Lung (tissue), 12 donors: Measurements from ENCODE around the gene CYP26A1. TPM values are rescaled to one million over a fixed set of nuclear protein-coding genes. Genes with fewer than 3 reads are reported as not detected.

Experiments used
- ATAC-seq: fragments of 200-7000 bp; cut with Tn5 transposase; one replicate; pipeline ENCODE4 v1.9.1; 2020; ENCODE audit warnings: moderate number of reproducible peaks; ENCODE audit not compliant: insufficient read depth, low FRiP score
- DNase-seq, 3 donors: peaks; one replicate each; pipeline ENCODE4 v3.0.0-alpha.2; 2013 to 2017
- H3K27ac ChIP-seq, 2 donors: one replicate each; pipeline ENCODE4 v1.5.1; 2013; ENCODE audit warnings: mild to moderate bottlenecking in 2 of 2, moderate library complexity in 2 of 2, control low read depth in 1 of 2, inconsistent platforms in 1 of 2, low read depth in 1 of 2, low read length in 1 of 2
- H3K27me3 ChIP-seq, 3 donors: one replicate each; pipeline ENCODE4 v1.5.1; 2013; ENCODE audit warnings: low read length in 2 of 3; ENCODE audit not compliant: control insufficient read depth in 3 of 3, insufficient read depth in 3 of 3
- H3K36me3 ChIP-seq, 4 donors: one replicate each; pipeline ENCODE4 v1.5.1; 2013; ENCODE audit warnings: low read length in 4 of 4, mild to moderate bottlenecking in 1 of 4, moderate library complexity in 1 of 4; ENCODE audit not compliant: control insufficient read depth in 4 of 4, insufficient read depth in 4 of 4
- H3K4me1 ChIP-seq, 5 donors: one replicate each; pipeline ENCODE4 v1.5.1; 2013; ENCODE audit warnings: low read length in 5 of 5, mild to moderate bottlenecking in 2 of 5, moderate library complexity in 1 of 5; ENCODE audit not compliant: control insufficient read depth in 5 of 5, insufficient read depth in 5 of 5
- H3K4me3 ChIP-seq: one replicate; pipeline ENCODE4 v1.5.1; 2013; ENCODE audit warnings: mild to moderate bottlenecking, control low read depth, moderate library complexity
- H3K9ac ChIP-seq, 2 donors: one replicate each; pipeline ENCODE4 v1.5.1; 2013; ENCODE audit warnings: low read length in 2 of 2, control low read depth in 1 of 2; ENCODE audit not compliant: insufficient read depth in 1 of 2
- H3K9me3 ChIP-seq, 4 donors: one replicate each; pipeline ENCODE4 v1.5.1; 2013; ENCODE audit warnings: low read length in 3 of 4, mild to moderate bottlenecking in 1 of 4, moderate library complexity in 1 of 4; ENCODE audit not compliant: control insufficient read depth in 4 of 4, insufficient read depth in 3 of 4
- CTCF ChIP-seq: IDR thresholded peaks from 2 replicates; pipeline ENCODE4 v1.5.1; 2012; ENCODE audit warnings: mild to moderate bottlenecking; ENCODE audit errors: control extremely low read depth, extremely low read depth
- WGBS, 2 donors: extraction: QIAGEN DNeasy Blood & Tissue Kit; methylation state at CpG; one replicate each; pipeline ENCODE4 v1.1.7; 2013; 5-methylcytosine and 5-hydroxymethylcytosine counted together
- polyA plus RNA-seq, 2 donors: library from polyadenylated mRNA; stranded (reverse); fragments of 200-250 nt; gene quantifications; one replicate each; pipeline ENCODE4 v1.2.1, GENCODE V29; 2013
- total RNA-seq, 2 donors: library from RNA; depleted of rRNA in 1 of 2; stranded (reverse); fragments of >200 nt in 1 of 2; gene quantifications; one replicate each; pipeline ENCODE4 v1.2.1, GENCODE V29; 2014 to 2021
- donor health status: control.
- donor health status: control.
- donor health status: Bipolar disorder and iron deficiency.
- donor health status: healthy.
- donor health status: DM: yes; HTN: yes; CAD: no.

CYP26A1 gene
- total and polyA plus RNA-seq, 4 donors: 0.02 to 0.08 TPM; not detected in 2

DNA sequence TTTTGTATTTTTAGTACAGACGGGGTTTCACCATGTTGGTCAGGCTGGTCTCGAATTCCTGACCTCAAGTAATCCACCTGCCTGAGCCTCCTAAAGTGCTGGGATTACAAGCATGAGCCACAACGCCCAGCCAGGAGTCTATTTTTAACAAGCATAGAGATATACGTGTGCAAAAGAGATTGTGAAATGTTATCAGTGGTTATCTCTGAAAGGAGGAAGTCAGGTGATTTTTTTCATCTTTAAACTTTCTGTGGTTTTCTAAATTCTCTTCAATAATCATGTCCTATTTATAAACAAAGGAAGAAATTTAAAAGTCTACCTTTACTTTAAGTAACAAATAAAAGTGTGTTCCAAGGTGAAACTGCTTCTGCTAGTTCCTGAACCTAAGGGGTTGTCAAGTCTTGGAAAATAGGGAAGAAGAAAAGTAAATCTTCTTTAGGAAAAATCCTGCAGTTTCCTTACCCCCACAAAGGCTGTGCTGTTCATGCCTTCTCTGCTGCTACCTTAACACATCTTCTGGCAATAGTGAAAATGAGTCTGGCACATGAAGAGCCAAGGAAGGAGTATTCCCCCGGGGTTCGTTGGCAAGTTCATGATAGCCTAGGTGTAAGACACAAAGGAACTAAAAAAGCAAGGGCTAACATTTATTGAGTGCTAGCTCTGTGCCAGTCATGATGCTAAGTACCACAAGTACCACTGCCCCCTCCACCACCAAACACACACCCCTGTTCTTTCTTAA is 51.1 kb downstream of the CYP26A1 start:
- no peak overlapping the region for H3K27ac ChIP-seq
- DNase-seq (no peak), ATAC-seq (no peak)
- WGBS, 2 donors: 46 to 49% methylated on average over 6 of the region's 6 CpGs
- peaks cover 0 to 12% (median 5%) of the 10 kb centered on the region in 4 donors for H3K9me3 ChIP-seq
- no peak overlapping the region for H3K9ac ChIP-seq
- H3K4me3 ChIP-seq: no peak overlapping the region
- H3K36me3 ChIP-seq: no peaks in the 10 kb centered on the region
- no peaks in the 10 kb centered on the region for H3K27me3 ChIP-seq
- no peak for TF ChIP-seq CTCF
- peaks cover 0 to 3% (median 0%) of the 10 kb centered on the region in 5 donors for H3K4me1 ChIP-seq

DNA sequence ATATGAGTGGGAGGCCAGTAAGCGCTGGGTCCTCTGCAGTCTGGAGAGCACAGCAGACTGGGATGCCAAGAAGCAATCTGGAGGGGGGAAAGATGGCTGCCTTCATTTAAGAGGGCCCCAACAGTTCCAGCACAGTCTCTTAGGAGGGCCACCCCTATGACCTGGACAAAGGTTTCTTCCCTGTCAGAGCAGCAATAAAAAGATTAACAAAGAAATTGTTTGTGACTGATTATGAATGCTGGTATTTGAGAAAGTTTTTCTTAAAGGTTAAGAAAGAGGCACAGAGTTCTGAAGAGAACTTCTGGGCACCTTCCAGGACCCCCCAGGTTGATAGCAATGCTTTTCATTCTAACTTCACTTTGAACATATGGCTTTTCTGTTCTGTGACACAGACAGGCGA is 52.3 kb downstream of the CYP26A1 start:
- peaks cover 0 to 12% (median 5%) of the 10 kb centered on the region in 4 donors for H3K9me3 ChIP-seq
- no peak for ATAC-seq
- WGBS, 2 donors: 93 to 100% methylated on average over 2 of the region's 2 CpGs

DNA sequence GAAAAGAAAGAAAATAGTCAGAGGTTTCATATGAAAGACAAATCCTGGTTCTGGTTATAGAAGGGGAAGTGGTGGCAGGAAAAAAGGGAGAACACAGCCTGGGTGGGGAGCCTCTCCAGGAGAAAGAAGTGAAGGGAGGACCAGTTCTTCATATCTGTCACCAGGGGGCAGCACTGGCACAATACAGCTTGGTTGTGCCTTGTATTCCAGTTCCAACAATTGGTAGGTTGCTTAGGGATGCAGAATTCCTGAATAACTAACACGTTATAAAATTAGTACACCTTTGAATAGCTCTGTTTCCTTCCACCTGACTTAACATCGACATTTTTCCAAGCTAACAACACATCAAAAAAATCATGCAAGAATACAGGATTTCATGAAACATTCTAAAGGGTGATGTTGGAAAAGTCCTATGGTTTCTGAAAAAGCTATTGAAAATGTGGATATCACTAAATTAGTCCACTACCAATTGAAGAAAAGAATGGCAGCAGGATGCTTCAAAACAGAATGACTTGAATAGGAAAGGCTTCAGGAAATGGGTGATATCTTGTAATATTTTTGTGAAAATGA is 52.9 kb downstream of the CYP26A1 start:
- Histone ChIP-seq H3K4me3 (no peak overlapping the region), H3K27me3 (no peaks in the 10 kb centered on the region), H3K36me3 (no peaks in the 10 kb centered on the region), H3K9ac (no peak overlapping the region), H3K27ac (no peak overlapping the region), H3K9me3 (peaks cover 0 to 12% (median 5%) of the 10 kb centered on the region in 4 donors), H3K4me1 (no peaks in the 10 kb centered on the region)
- 89 to 90% methylated on average over 2 of the region's 2 CpGs for WGBS, 2 donors
- no peak for ATAC-seq
- TF ChIP-seq CTCF: no peak
- DNase-seq: no peak

More for the DNA sequence above, 52.3 kb downstream of the CYP26A1 start:
- no peak for DNase-seq
- Histone ChIP-seq H3K4me1 (no peaks in the 10 kb centered on the region), H3K27me3 (no peaks in the 10 kb centered on the region), H3K36me3 (no peaks in the 10 kb centered on the region), H3K4me3 (no peak overlapping the region), H3K9ac (no peak overlapping the region), H3K27ac (no peak overlapping the region)
- TF ChIP-seq CTCF: no peak

Other genes starting within 250 kb of the CYP26A1 start
- 10 to 100 TPM; 14.5 to 40.1 TPM for gene EXOC6, start 225.4 kb upstream of the CYP26A1 start, total RNA-seq
- 1 to 10 TPM; 8.6 to 9.4 TPM for gene EXOC6, start 225.4 kb upstream of the CYP26A1 start, polyA plus RNA-seq
- under 1 TPM in 1 of 2 donors, not detected in 1; 0.77 TPM for gene CYP26C1, start 13.1 kb upstream of the CYP26A1 start, total RNA-seq
- under 1 TPM; 0.02 to 0.06 TPM for gene CYP26C1, start 13.1 kb upstream of the CYP26A1 start, polyA plus RNA-seq